ENCODE measurements around the gene SLC2A11. TPM values are rescaled to one million over a fixed set of nuclear protein-coding genes. Genes with fewer than 3 reads are reported as not detected.

The SLC2A11 gene
- total and polyA plus RNA-seq, 10 of the 15 experiments (the other 5 are each of a cell fraction or from before 2014, with no cell fraction given) = 0.98 to 18.3 (median 8.6) TPM

GRCh38 chr22:23827351-23827995 is 30.2 kb upstream of the SLC2A11 start:
- H3K9ac ChIP-seq (ENCODE audit: control insufficient read depth, insufficient read depth, low read length) = no peak overlapping the region
- ATAC-seq (no peak), DNase-seq (ENCODE audit: low read depth, low spot score) (no peak), FAIRE-seq (no peak)
- 94% methylated on average over 11 of the region's 11 CpGs for WGBS (ENCODE audit: insufficient coverage, insufficient replicate concordance, low lambda C conversion rate, missing lambda C conversion rate)
- BruUV-seq (replicated peaks) = no TSS peak
- H3K4me2 ChIP-seq (ENCODE audit: control insufficient read depth, insufficient read depth) = no peak overlapping the region
- H3K4me3 ChIP-seq = no peak overlapping the region
- peaks cover 3% of the 10 kb centered on the region for H3K4me1 ChIP-seq (ENCODE audit: control insufficient read depth, insufficient read depth, low read length)
- ChIA-PET RAD21 (ENCODE audit: unreplicated experiment) (no interaction called here), SMC1A (ENCODE audit: uncharacterized antibody, unreplicated experiment) (no interaction called here), CTCF (no interaction called here), POLR2A (interaction anchor here (1.1 kb wide), 1 partner anchor 13 kb away, joined by 3 read pairs; no protein-coding TSS in a partner anchor)
- peaks cover 43 to 61% of the 10 kb centered on the region in 2 experiments for H3K36me3 ChIP-seq (ENCODE audit: control insufficient read depth in 2 of 2, insufficient read depth in 2 of 2, low read length in 1 of 2)
- no peaks in the 10 kb centered on the region for H3K9me3 ChIP-seq (replicated peaks; ENCODE audit: control insufficient read depth, insufficient read depth, low read length)
- TF ChIP-seq RAD51 (IDR thresholded peaks at IDR 0.05) = no peak
- H3K27ac ChIP-seq (ENCODE audit: control insufficient read depth, insufficient read depth) = no peak overlapping the region
- in situ Hi-C loops (cut with MboI) (no loop called here), intact Hi-C loops (cut with micrococcal nuclease; ENCODE audit: unreplicated experiment) (no loop called here)
- no peak overlapping the region for H2AFZ ChIP-seq (ENCODE audit: control insufficient read depth, low read depth, low read length)
- H3K27me3 ChIP-seq (replicated peaks in 1 of 2; ENCODE audit: control insufficient read depth in 2 of 2, insufficient read depth in 2 of 2, low read length in 1 of 2) = no peaks in the 10 kb centered on the region
- peaks cover 2% of the 10 kb centered on the region for H3K79me2 ChIP-seq (ENCODE audit: control insufficient read depth, insufficient read depth, low read length)
- peaks cover 2% of the 10 kb centered on the region; the same call in 1 of the 2 replicates for H4K20me1 ChIP-seq (ENCODE audit: control insufficient read depth, insufficient read depth)

- no peak overlapping the region for H3K4me2 ChIP-seq (ENCODE audit: control insufficient read depth, insufficient read depth)
- FAIRE-seq (no peak), ATAC-seq (no peak), DNase-seq (ENCODE audit: low read depth, low spot score) (no peak)
- ChIA-PET CTCF (no interaction called here), POLR2A (interaction anchor here (0.6 kb wide), 1 partner anchor 1747 kb away, joined by 4 read pairs; no protein-coding TSS in a partner anchor), SMC1A (ENCODE audit: uncharacterized antibody, unreplicated experiment) (interaction anchor here (1.0 kb wide), 1 partner anchor 29 kb away, joined by 3 read pairs; the partner anchor contains the start of gene SLC2A11), RAD21 (ENCODE audit: unreplicated experiment) (no interaction called here)
- H3K4me1 ChIP-seq (ENCODE audit: control insufficient read depth, insufficient read depth, low read length) = peaks cover 3% of the 10 kb centered on the region
- in situ Hi-C loops (cut with MboI) (no loop called here), intact Hi-C loops (cut with micrococcal nuclease; ENCODE audit: unreplicated experiment) (no loop called here)
- H3K36me3 ChIP-seq (ENCODE audit: control insufficient read depth in 2 of 2, insufficient read depth in 2 of 2, low read length in 1 of 2) = peaks cover 40 to 59% of the 10 kb centered on the region in 2 experiments
- peaks cover 2% of the 10 kb centered on the region; the same call in 1 of the 2 replicates for H4K20me1 ChIP-seq (ENCODE audit: control insufficient read depth, insufficient read depth)
- H3K4me3 ChIP-seq = no peak overlapping the region
- BruUV-seq (replicated peaks) = no TSS peak
- H2AFZ ChIP-seq (ENCODE audit: control insufficient read depth, low read depth, low read length) = no peak overlapping the region
- TF ChIP-seq POLR2A (IDR thresholded peaks at IDR 0.05; ENCODE audit: low read depth, low read length) (peak; percentile 37; the same call in 1 of the 2 replicates), FOS (IDR thresholded peaks at IDR 0.05; ENCODE audit: borderline replicate concordance, extremely low read depth, insufficient read length) (no peak)
- WGBS (ENCODE audit: insufficient coverage, insufficient replicate concordance, low lambda C conversion rate, missing lambda C conversion rate) = 93% methylated on average over 10 of the region's 10 CpGs
- no peaks in the 10 kb centered on the region for H3K9me3 ChIP-seq (replicated peaks; ENCODE audit: control insufficient read depth, insufficient read depth, low read length)
- H3K27ac ChIP-seq (ENCODE audit: control insufficient read depth, insufficient read depth) = no peak overlapping the region
- no peak overlapping the region for H3K9ac ChIP-seq (ENCODE audit: control insufficient read depth, insufficient read depth, low read length)
- peaks cover 2% of the 10 kb centered on the region for H3K79me2 ChIP-seq (ENCODE audit: control insufficient read depth, insufficient read depth, low read length)
- no peaks in the 10 kb centered on the region for H3K27me3 ChIP-seq (replicated peaks in 1 of 2; ENCODE audit: control insufficient read depth in 2 of 2, insufficient read depth in 2 of 2, low read length in 1 of 2)
These were observed 28.6 kb upstream of the SLC2A11 start for GRCh38 chr22:23828800-23829680.

All from GM12878 (cell line).